GM18502 (cell line): ENCODE results near the gene GYPC.
"Not testable (repeated sequence)": the region's sequence is repeated elsewhere in the genome, so short reads cannot be mapped to it uniquely, and the experiment has no call there.

Experiments used
- ATAC-seq: cut with Tn5 transposase; IDR thresholded peaks from one replicate; pipeline ENCODE4 v1.9.1; 2021; ENCODE audit warnings: mild to moderate bottlenecking; ENCODE audit not compliant: unreplicated experiment, poor library complexity

Gene GYPC

GRCh38 chr2:126692934-126693592 lies 37.1 kb downstream of the GYPC start:
- ATAC-seq: not testable (repeated sequence)

- no peak for ATAC-seq
Measured at GRCh38 chr2:126696644-126697520, 40.9 kb downstream of the GYPC start.

GRCh38 chr2:126698376-126698775 lies 42.4 kb downstream of the GYPC start:
- ATAC-seq: no peak

GRCh38 chr2:126699018-126699417 lies 43.1 kb downstream of the GYPC start:
- ATAC-seq: no peak

GRCh38 chr2:126699716-126700581 lies 44.0 kb downstream of the GYPC start:
- no peak for ATAC-seq

- no peak for ATAC-seq
Measured at GRCh38 chr2:126700677-126701076, 44.7 kb downstream of the GYPC start.

- ATAC-seq: no peak
Measured at GRCh38 chr2:126703311-126703710, 47.4 kb downstream of the GYPC start.

GRCh38 chr2:126704434-126705160 lies 48.6 kb downstream of the GYPC start:
- no peak for ATAC-seq

- no peak for ATAC-seq
Measured at GRCh38 chr2:126707191-126707590, 51.2 kb downstream of the GYPC start.

GRCh38 chr2:126707941-126708340 lies 52.0 kb downstream of the GYPC start:
- ATAC-seq: no peak

- no peak for ATAC-seq
Measured at GRCh38 chr2:126714191-126714965, 58.4 kb downstream of the GYPC start.

GRCh38 chr2:126715111-126715510 lies 59.2 kb downstream of the GYPC start:
- no peak for ATAC-seq

GRCh38 chr2:126715576-126716406 lies 59.8 kb downstream of the GYPC start:
- ATAC-seq: no peak

- ATAC-seq: not testable (repeated sequence)
Measured at GRCh38 chr2:126717277-126717676, 61.3 kb downstream of the GYPC start.

GRCh38 chr2:126717928-126718327 lies 62.0 kb downstream of the GYPC start:
- ATAC-seq: no peak

- ATAC-seq: no peak
Measured at GRCh38 chr2:126719191-126719832, 63.4 kb downstream of the GYPC start.

- ATAC-seq: no peak
Measured at GRCh38 chr2:126719833-126720351, 63.9 kb downstream of the GYPC start.

GRCh38 chr2:126720638-126721037 lies 64.7 kb downstream of the GYPC start:
- ATAC-seq: no peak
